ENCODE data around the gene FLACC1.

Gene FLACC1

DNA sequence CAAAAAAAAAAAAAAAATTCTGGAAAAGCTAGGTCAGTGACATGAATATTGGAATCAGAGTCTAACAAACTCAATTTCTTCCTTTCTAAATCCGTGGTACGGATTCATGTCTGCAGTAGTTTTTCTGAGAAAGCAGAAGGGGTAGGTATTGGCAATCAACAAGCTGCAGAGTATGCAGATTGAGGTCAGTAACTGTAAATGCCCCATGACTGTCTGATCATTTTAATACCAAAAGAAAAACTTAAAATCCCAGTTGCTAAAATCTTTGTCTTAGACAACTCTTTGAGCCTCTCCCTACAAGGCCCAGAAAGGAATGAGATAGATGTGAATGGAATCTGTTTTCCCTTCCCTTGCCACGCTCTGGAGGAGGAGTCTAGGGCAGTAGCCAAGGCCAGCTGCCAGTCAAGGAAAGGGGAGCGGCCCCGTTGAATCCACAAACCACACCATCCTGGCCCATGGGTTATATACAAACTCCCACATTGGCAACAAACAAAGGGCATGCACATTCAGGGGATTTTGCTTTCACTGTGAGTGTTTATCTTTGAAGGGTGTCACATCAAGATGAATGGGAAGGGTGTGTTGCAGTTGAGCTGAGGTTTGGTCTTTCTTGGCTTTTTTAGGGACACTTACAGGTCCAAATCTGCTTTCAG, 102.9 kb downstream of the FLACC1 start:
- TF ChIP-seq CTCF (conservative IDR thresholded peaks at IDR 0.05; ENCODE audit: low read depth): no peak
- ChIA-PET CTCF (interaction anchor here (0.6 to 1.3 kb wide), 3 partner anchors 17 to 160 kb away, joined by 3 to 8 read pairs (median 4); no protein-coding TSS in a partner anchor), POLR2A (ENCODE audit: low non-redundant PET) (no interaction called here)
- peak overlapping the region; percentile 54 for H3K27ac ChIP-seq
- DNase-seq (ENCODE audit: low spot score): no peak

DNA sequence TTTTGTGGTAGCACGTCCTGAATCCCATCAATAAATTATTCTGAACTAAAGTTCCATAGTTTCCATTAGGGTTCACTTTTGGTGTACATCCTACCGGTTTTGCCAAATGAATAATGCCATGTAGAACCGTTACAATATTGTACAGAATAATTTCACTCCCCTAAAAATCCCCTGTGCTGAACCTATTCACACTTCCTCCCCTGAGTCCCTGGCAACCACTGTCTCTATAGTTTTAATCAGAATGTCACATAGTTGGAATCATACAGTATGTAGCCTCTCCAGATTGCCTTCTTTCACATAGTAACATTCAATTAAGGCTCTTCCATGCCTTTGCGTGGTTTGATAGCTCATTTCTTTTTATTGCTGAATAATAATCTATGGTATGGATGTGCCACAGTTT, 106.4 kb downstream of the FLACC1 start:
- TF ChIP-seq CTCF (conservative IDR thresholded peaks at IDR 0.05; ENCODE audit: low read depth): no peak
- no peak for DNase-seq (ENCODE audit: low spot score)
- H3K27ac ChIP-seq: no peak overlapping the region
- ChIA-PET POLR2A (ENCODE audit: low non-redundant PET) (no interaction called here), CTCF (no interaction called here)

GRCh38 chr2:201249889-201250288, 107.3 kb downstream of the FLACC1 start:
- TF ChIP-seq CTCF (conservative IDR thresholded peaks at IDR 0.05; ENCODE audit: low read depth): no peak
- CTCF ChIA-PET: no interaction called here
- H3K27ac ChIP-seq: no peak overlapping the region
- DNase-seq (ENCODE audit: low spot score): no peak
- POLR2A ChIA-PET (ENCODE audit: low non-redundant PET): no interaction called here

GRCh38 chr2:201248288-201248844, 108.8 kb downstream of the FLACC1 start:
- POLR2A ChIA-PET (ENCODE audit: low non-redundant PET): no interaction called here
- no peak overlapping the region for H3K27ac ChIP-seq
- TF ChIP-seq CTCF (conservative IDR thresholded peaks at IDR 0.05; ENCODE audit: low read depth): no peak
- CTCF ChIA-PET: interaction anchor here (0.9 kb wide), 1 partner anchor 16 kb away, joined by 3 read pairs; no protein-coding TSS in a partner anchor
- no peak for DNase-seq (ENCODE audit: low spot score)

- CTCF ChIA-PET: no interaction called here
- no peak overlapping the region for H3K27ac ChIP-seq
- POLR2A ChIA-PET (ENCODE audit: low non-redundant PET): no interaction called here
- no peak for DNase-seq (ENCODE audit: low spot score)
- TF ChIP-seq CTCF (conservative IDR thresholded peaks at IDR 0.05; ENCODE audit: low read depth): no peak
Observed at GRCh38 chr2:201246280-201246679, 110.9 kb downstream of the FLACC1 start.

DNA sequence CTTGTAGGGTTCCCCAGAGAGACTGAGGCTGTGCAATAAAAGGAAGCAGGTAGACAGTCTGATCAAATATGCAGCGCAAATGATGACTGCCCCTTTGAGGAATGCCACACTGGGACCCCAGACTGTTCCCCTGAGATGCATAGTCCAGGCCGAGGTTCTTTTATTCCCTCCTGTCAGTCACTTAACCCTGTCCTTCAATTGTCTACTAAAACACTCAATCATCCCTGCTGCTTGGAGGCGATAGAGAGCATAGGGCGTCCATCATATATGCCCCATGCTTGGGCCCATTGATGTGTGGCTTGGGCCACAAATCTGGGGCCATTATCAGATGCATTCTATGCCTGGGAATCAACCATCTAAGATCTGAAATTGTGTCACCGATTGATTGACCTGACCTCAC, 112.3 kb downstream of the FLACC1 start:
- ChIA-PET CTCF (no interaction called here), POLR2A (ENCODE audit: low non-redundant PET) (no interaction called here)
- no peak overlapping the region for H3K27ac ChIP-seq

More for the DNA sequence above, 112.3 kb downstream of the FLACC1 start:
- no peak for DNase-seq (ENCODE audit: low spot score)
- no peak for TF ChIP-seq CTCF (conservative IDR thresholded peaks at IDR 0.05; ENCODE audit: low read depth)

Data from RWPE1 (cell line).